Measurements from ENCODE around the gene CDK6.

GRCh38 chr7:92635538-92635937 is 200.8 kb downstream of the CDK6 start:
- TF ChIP-seq EZH2 (IDR thresholded peaks at IDR 0.05; ENCODE audit: insufficient read depth, poor library complexity, severe bottlenecking) (no peak), EZH2phosphoT487 (IDR thresholded peaks at IDR 0.05; ENCODE audit: insufficient read depth, low read depth) (no peak)

Measured in GM23248 (cell line).